NOMO-1 treated with DMSO at 0.1 percent for 48 hours (cell line): ENCODE measurements around the gene RPS6KA2.
A peak's percentile ranks its signal among the peaks of the same experiment; 100 is the strongest.
"Not testable (repeated sequence)": the region's sequence is repeated elsewhere in the genome, so short reads cannot be mapped to it uniquely, and the experiment has no call there.

Experiments
- DNase-seq: peaks from one replicate; lab custom pipeline; 2025; ENCODE audit not compliant: unreplicated experiment; lab: John Stamatoyannopoulos, UW

The RPS6KA2 gene

DNA sequence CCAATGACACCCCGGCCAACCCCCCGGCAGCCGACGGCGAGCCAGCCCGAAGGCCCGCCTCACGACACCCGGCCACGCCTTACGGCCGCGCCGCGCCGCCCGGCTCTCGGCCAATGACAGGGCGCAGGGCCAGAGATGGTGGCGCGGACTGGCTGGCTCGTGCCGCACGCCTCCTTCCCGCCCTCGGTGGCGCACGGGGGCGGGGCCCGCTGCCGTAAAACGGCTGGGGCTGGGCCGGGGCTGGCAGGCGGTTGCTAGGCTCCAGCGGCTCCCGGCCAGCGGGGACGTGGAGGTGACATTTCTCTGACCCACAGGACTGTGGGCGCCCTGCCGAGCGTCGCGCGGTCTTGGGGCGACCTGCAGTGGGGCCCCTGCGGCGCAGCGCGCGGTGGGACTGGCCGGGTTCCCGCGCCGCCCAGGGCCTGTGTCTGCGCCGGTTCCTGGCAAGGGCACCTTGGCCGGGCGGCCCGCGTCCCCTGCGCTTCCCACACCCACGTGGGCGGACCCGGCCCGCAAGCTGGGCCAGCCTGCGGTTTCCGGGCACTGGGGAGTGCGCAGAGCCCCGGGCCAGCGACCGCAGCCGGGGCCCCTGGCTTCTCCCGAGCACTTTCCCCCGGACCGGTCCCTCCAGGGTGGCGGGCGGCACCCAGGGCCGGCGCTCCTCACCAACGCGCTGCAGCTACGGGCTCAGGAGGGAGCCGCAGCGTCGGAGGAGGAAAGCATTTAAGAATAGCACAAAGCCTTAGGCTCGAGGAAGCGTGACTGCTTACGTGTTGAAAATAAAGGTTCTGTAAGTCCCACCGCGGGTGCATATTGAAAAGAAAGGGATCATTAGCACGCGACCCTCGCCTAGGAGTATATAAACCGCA, 243.9 kb downstream of the RPS6KA2 start, which contains the start of gene MPC1:
Gene MPC1, minus strand, starts transcription at position 8 of the 869 bp plus-strand sequence. CDS start 64 bp downstream, outside the sequence.
- DNase-seq = peak; percentile 95

DNA sequence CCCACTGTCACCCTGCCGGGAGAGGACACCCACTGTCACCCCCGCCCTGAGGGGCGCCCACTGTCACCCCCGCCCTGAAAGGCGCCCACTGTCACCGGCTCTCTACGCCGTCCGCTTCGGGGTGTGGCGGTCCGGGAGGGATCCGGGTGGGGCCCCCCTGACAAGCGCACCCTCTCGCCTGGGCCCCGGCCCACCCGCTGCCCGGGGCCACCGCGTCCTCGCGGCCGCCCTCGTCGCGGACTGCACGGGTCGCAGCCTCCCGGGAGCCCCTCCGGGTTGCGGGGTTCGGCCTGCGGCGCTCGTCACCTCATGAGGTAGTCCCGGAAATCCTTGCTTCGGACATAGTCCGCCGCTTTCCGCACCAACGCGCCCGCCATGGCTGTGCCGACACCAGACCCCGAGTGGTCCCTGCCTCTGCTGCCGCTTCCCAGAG, 244.5 kb downstream of the RPS6KA2 start:
- DNase-seq = no peak

DNA sequence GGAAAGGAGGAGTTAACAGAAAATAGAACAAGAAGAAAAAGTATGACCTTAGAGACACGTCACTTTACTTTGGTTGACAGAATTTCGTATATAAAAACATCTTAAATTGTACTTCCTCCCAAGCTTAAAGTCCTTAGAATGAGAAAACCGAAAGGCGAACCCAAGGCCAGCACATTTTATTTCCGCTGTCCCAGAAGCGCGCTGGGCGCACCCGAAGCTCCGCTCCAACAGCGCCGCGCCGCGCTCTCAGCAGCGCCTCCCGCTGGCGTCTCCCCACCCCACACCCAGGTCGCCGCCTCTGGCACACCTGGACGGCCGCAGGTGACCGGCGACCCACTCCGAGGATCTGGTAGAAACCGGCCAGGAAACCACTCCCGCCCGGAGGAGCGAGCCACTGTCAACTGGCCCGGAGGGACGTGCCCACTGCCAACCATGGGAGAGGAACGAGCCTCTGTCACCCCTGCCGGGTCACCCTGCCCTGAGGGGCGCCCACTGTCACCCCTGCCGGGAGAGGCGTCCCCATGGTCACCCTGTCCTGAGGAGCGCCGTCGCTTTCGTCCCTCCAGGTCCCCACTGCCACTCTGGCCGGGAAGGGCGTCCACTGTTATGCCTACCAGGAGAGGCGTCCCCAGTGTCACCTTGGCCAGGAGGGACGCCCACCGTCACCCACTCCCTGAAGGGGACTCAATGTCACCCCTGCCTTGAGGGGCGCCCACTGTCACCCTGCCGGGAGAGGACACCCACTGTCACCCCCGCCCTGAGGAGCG, 245.1 kb downstream of the RPS6KA2 start:
- DNase-seq = peak; percentile 74

DNA sequence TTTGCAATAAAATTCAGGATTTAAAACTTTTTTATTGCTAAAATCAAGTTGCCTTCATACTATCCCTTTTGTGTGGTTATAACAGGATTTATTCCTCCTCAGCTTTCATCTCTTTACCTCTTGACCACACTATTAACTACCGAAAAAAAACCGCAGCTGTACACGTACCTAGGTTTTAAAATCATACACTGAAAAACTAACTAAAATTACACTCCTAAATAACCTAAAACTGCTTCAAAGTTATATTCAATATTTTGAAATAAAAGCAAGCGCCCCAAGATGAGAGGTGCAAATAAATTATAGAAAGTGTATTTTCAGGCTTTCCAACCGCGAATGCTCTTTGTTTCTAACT, 245.7 kb downstream of the RPS6KA2 start:
- no peak for DNase-seq

DNA sequence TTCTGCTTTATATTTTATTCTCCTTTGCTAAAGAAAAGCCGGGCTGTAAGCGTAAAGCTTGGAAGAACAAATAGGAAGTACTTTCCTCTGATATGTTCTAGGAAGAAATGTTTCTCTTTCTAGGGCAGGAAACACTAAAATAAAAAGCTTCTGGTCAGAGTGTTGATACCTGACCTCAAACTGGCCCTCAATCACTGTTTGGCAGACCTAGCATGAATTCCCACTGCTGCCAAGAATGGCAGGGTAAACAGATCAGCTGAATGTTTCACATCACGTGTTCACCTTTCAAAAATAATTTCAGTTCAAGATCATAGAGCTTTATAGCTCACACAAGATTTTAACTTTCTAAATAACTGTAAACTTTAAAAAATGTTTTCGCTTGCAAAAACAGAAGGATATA, 247.3 kb downstream of the RPS6KA2 start:
- no peak for DNase-seq

DNA sequence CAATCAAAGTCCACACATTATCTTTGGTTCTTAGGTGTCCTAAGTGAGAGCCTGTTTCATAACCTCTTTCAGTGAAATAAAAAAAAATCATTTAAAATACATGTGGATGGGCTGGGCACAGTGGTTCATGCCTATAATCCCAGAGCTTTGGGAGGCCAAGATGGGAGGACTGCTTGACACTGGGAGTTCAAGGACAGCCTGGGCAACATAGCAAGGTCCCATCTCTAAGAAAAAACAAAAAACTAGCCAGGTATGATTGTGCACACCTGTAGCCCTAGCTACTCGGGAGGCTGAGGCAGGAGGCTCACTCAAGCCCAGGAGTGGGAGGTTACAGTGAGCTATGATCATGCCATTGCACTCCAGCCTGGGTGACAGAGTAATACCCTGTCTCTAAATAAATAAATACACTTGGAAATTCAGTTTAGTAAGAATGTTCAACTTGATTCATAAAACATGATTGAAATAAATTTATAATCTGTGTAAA, 247.9 kb downstream of the RPS6KA2 start:
- no peak for DNase-seq

DNA sequence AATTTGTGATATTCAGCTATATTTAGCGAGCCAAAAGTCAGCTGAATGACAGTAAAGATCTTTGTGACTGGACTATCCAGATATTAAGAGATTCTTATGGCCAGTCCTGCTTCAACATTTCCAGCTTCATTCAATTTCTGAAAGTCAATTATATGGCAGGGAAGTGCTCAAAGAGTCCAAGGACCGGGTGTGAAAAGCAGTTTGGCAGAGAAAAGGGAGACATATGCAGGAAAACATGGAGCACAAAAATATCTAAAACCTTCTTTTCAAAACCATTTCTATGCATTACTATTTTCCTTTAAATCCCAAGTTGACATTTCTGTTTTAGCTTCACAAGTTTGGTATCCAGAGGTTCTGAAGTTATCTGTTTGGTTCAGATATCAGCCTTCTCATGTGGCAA, 249.3 kb downstream of the RPS6KA2 start:
- no peak for DNase-seq

DNA sequence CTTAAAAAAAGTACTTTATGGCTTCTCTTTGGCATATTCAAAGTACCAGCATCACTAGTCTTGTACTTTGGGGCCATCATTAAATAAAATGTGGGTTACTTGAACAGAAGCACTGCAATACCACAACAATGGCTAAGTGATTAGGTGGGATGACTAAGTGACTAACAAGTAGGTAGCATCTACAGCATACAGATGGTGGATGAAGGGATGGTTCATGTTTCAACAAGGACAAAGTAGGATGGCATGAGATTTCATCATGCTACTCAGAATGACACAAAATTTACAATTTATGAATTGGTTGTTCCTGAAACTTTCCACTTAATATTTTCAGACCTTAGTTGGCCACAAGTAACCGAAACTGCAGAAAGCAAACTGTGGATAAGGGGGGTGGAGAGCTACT, 252.0 kb downstream of the RPS6KA2 start:
- DNase-seq = no peak

DNA sequence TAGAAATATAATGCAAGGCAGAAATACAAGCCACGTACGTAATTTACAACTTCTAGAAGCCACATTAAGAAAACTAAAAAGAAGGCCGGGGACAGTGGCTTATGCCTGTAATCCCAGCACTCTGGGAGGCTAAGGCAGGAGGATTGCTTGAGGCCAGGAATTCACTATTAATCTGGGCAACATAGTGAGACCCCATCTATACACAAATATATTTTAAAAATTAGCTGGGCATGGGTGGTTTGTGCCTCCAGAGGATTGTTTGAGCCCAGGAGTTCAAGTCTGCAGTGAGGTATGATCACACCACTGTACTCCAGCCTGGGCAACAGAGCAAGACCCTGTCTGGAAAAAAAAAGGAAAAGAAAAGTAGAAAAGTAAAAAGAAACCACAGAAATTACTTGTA, 256.6 kb downstream of the RPS6KA2 start:
- no peak for DNase-seq

DNA sequence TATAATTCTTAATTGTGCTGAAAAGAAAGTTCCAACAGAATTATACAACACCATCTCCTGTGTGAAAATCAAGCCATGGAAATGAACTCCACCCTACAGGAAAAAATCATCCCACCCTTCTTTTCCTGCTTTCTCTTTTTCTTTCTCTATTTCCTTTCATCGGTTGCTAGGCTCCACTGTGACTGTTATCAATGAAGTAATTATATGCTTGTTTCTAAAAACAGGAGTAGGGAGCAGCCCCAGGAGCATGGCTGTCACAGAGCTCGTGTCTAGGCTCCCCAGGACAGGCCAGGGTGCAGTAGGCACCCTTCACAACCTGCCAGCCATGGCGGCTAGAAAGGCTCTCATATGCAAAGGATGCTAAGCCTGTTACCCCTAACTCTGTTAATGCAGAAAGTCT, 257.3 kb downstream of the RPS6KA2 start:
- DNase-seq = no peak

DNA sequence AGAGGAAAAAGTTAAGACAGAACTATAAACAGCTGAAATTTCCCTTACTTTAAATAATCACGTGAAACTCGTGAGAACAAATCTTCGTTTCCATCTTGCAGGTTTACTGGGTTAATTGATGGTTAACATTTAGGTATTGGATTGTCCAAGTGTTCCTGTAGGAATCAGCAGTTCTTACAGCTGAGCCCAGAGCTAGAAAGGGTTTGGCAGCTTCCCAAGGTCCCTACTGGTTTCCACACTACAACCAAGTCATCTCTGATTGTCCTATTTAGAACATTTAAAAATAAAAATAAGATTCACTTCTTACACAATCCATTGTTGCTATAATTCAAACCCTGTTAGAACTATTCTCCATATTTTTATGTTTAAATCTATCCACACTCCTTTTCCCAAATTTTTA, 260.1 kb downstream of the RPS6KA2 start:
- DNase-seq = no peak

DNA sequence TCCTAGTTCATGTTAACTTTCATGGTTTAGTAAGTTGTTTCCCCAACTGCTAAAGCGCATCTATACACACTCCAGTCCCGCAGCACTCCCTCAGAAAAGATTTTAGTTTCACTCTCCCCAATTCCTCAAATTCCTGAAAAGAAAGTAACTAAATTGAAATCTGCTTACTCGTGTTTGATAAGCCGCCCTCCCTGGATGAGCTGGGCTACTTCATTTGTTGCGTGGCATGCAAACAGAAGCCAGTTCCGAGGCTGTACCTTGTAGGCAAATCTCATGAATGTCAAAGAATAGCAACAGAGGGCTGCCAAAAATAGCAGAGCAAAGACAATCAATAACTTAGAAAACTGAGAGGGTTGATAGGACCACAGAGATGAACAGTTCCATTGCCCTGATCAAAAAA, 261.2 kb downstream of the RPS6KA2 start:
- no peak for DNase-seq

DNA sequence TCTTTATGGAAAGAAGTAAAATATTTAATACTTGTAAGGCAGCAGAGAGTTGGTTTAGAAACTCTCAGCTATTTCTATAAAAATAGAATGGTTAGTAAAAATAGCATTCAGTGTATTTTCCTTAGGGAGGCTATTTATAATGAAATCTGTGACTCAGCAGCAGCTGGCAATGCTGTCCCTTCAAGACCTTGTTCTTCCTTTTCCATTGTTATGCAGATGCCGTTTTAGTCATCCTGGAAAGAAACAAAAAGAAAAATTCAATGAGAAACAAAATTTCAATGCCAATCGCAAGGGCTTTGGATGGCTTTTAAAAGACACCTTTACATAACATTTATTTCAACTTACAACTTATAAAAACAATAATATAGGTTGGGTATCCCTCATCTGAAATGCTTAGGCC, 261.8 kb downstream of the RPS6KA2 start:
- DNase-seq = no peak

DNA sequence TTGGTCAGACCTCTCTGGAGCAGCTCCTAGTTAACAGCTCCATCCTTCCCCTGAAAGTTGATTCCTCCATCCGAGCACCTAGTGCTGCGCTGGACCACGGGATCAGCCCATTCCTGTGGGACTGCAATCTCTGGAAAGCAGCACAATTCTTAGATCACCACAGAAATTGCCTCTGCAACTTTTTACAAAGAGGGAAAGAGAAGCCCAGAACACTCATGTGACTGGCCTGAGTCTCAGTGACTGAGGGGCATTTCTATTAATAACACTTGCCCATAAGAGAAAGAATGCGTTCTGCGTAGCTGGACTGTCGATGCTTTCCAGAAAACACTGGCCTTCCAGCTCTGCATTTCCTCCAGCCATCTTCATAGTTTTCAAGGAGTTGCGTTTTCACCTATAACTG, 262.6 kb downstream of the RPS6KA2 start:
- no peak for DNase-seq

DNA sequence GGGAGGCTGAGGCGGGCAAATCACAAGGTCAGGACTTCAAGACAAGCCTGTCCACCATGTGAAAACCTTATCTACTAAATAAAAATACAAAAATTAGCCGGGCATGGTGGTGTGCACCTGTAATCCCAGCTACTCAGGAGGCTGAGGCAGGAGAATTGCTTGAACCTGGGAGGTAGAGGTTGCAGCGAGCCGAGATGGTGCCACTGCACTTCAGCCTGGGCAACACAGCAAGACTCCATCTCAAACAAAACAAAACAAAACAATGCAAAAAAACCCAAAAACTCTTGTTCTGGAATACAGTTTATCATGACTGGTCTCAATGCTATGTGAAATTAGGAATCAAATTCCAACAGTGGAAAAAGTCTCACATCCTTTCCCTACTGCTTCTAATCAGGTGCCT, 264.6 kb downstream of the RPS6KA2 start:
- not testable (repeated sequence) for DNase-seq

DNA sequence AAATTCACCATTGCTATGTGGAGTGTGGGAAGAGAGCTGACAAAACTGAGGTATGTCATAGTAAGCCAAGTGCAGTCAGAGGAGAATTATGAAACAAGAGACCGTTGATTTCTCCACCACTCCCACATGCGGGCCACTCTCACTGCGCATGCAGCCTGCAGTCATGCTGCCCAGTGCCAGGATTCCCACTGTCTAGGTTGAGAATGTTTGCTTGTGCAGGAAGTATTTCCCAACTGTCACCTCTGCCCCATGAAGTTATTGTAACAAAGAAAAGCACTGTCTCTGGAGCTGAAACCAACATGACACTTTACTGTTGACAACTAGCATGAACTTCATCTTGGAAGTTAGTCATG, 266.0 kb downstream of the RPS6KA2 start:
- DNase-seq = peak; percentile 82

DNA sequence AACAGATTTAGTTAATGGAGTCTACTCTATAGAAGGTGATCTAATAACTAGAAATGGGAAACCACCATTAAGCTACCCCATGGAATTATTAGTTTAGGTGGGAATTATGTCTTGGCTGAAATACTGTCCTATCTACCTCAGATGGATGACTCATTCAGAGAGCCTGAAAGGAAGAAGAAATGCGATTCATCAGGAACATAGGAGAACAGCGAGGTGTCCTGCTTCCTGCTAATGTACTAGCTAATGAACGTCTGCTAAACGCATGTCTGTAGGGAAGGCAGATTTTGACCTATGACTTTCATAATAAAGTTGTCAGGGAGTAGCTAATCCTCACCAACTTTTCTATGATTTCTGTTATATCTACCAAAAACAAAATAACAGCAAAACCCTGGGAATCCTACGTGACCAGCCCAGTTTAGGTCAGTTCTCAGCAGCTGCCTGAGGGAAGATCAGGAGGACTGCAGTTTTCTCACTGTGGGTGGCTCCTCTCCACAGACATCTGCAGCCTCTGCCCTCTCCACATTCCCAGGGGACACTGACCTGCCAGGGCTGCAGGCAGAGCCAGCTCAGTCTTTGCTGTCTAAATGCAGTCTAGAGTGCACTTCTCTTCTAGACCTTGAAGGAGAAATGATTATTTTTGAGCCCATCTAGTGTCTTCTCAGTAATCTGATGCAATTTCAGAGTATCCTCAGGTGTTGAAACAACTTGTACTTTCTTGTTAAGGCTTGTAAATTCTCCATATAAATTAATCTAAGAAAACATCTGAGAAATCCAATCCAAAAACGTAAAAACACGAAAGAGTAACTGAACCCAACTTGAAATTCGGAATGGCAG, 266.6 kb downstream of the RPS6KA2 start:
- peak; percentile 82 for DNase-seq
